ENCODE data around the gene SC5D.

The SC5D gene

DNA sequence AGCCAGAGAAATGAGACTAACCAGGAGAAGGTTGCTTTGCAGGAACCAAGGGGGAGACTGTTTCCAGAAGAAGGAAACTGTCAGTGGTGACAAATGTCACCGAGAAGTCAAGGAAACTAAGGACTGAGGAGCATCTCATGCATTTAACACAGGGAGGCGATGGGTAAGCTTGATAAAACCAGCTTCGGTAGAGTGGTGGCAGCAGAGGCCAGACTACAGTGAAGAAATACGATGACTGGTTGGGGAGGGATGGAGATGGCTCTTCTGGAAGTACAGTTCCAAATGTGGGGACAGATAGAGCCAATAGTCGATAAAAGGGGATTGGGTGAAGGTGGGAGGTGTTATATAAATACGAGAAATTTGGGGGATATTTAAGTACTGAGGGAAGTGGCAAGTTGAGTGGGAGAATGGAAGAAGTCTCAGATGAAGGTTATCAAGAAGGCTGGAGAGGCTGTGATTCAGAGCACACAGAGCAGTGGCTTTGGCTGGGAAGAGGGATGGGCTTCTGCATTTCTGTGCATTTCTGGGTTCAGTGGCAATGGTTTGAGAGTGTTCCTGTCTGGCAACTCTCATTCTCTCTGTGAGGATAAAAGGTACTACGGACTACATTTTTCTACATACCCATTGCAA lies 29.2 kb downstream of the SC5D start:
- H3K9me3 ChIP-seq (ENCODE audit: insufficient read depth, low read length) = no peaks in the 10 kb centered on the region
- no peak overlapping the region for H3K4me3 ChIP-seq (ENCODE audit: insufficient read length, low read depth)
- H3K27me3 ChIP-seq (ENCODE audit: insufficient read depth, insufficient read length) = no peaks in the 10 kb centered on the region
- no peaks in the 10 kb centered on the region for H3K36me3 ChIP-seq (ENCODE audit: insufficient read depth, insufficient read length, low read length)
- no peak overlapping the region for H3K9ac ChIP-seq (ENCODE audit: insufficient read length, low read depth)
- peak; percentile 33 for DNase-seq (ENCODE audit: low read depth, low spot score)
- TF ChIP-seq SUZ12 (IDR thresholded peaks at IDR 0.05; ENCODE audit: extremely low read depth, insufficient read depth, insufficient read length) = no peak
- no peak for TF ChIP-seq ZNF274 (IDR thresholded peaks at IDR 0.05; ENCODE audit: low read depth, low read length)
- no peak for TF ChIP-seq YY1 (IDR thresholded peaks at IDR 0.05; ENCODE audit: insufficient read depth, insufficient read length)
- no peaks in the 10 kb centered on the region for H3K4me1 ChIP-seq (ENCODE audit: insufficient read depth, insufficient read length)

- Histone ChIP-seq H3K4me3 (ENCODE audit: insufficient read length, low read depth) (no peak overlapping the region), H3K9me3 (ENCODE audit: insufficient read depth, low read length) (no peaks in the 10 kb centered on the region), H3K36me3 (ENCODE audit: insufficient read depth, insufficient read length, low read length) (no peaks in the 10 kb centered on the region), H3K4me1 (ENCODE audit: insufficient read depth, insufficient read length) (no peaks in the 10 kb centered on the region), H3K9ac (ENCODE audit: insufficient read length, low read depth) (no peak overlapping the region), H3K27me3 (ENCODE audit: insufficient read depth, insufficient read length) (no peaks in the 10 kb centered on the region)
- DNase-seq (ENCODE audit: low read depth, low spot score) = no peak
- TF ChIP-seq YY1 (IDR thresholded peaks at IDR 0.05; ENCODE audit: insufficient read depth, insufficient read length) (no peak), SUZ12 (IDR thresholded peaks at IDR 0.05; ENCODE audit: extremely low read depth, insufficient read depth, insufficient read length) (no peak), ZNF274 (IDR thresholded peaks at IDR 0.05; ENCODE audit: low read depth, low read length) (no peak)
Measured at GRCh38 chr11:121323046-121323607, 30.6 kb downstream of the SC5D start.

GRCh38 chr11:121326230-121326629 lies 33.7 kb downstream of the SC5D start:
- no peaks in the 10 kb centered on the region for H3K4me1 ChIP-seq (ENCODE audit: insufficient read depth, insufficient read length)
- TF ChIP-seq SUZ12 (IDR thresholded peaks at IDR 0.05; ENCODE audit: extremely low read depth, insufficient read depth, insufficient read length) (no peak), YY1 (IDR thresholded peaks at IDR 0.05; ENCODE audit: insufficient read depth, insufficient read length) (no peak), ZNF274 (IDR thresholded peaks at IDR 0.05; ENCODE audit: low read depth, low read length) (no peak)

DNA sequence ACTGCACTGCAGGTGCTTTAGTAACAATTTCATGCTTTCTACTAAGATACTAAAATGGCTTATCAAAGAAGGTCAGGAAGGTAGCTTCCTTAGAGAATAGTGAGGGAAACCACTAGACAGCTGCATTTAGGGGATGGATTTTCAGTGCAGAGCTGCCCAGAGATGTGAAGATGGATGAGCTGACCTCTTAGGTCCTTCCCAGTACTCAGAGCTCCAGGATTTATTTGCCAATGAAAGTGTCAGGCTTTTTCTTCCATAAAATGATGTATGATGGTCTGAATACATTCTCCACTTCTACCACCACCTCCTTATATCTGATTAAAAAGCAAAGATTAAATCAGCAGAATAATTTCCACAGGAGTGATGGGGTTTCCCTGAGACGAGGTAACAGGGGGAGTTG lies 35.0 kb downstream of the SC5D start:
- no peak for TF ChIP-seq YY1 (IDR thresholded peaks at IDR 0.05; ENCODE audit: insufficient read depth, insufficient read length)
- TF ChIP-seq SUZ12 (IDR thresholded peaks at IDR 0.05; ENCODE audit: extremely low read depth, insufficient read depth, insufficient read length) = no peak
- TF ChIP-seq ZNF274 (IDR thresholded peaks at IDR 0.05; ENCODE audit: low read depth, low read length) = no peak
- Histone ChIP-seq H3K9me3 (ENCODE audit: insufficient read depth, low read length) (no peaks in the 10 kb centered on the region), H3K27me3 (ENCODE audit: insufficient read depth, insufficient read length) (no peaks in the 10 kb centered on the region), H3K36me3 (ENCODE audit: insufficient read depth, insufficient read length, low read length) (no peaks in the 10 kb centered on the region), H3K9ac (ENCODE audit: insufficient read length, low read depth) (no peak overlapping the region), H3K4me1 (ENCODE audit: insufficient read depth, insufficient read length) (no peaks in the 10 kb centered on the region), H3K4me3 (ENCODE audit: insufficient read length, low read depth) (no peak overlapping the region)
- no peak for DNase-seq (ENCODE audit: low read depth, low spot score)

More at GRCh38 chr11:121326230-121326629, 33.7 kb downstream of the SC5D start:
- Histone ChIP-seq H3K9me3 (ENCODE audit: insufficient read depth, low read length) (no peaks in the 10 kb centered on the region), H3K36me3 (ENCODE audit: insufficient read depth, insufficient read length, low read length) (no peaks in the 10 kb centered on the region), H3K27me3 (ENCODE audit: insufficient read depth, insufficient read length) (no peaks in the 10 kb centered on the region), H3K9ac (ENCODE audit: insufficient read length, low read depth) (no peak overlapping the region), H3K4me3 (ENCODE audit: insufficient read length, low read depth) (no peak overlapping the region)
- no peak for DNase-seq (ENCODE audit: low read depth, low spot score)

GRCh38 chr11:121328176-121328966 lies 35.8 kb downstream of the SC5D start:
- no peak for DNase-seq (ENCODE audit: low read depth, low spot score)
- Histone ChIP-seq H3K27me3 (ENCODE audit: insufficient read depth, insufficient read length) (no peaks in the 10 kb centered on the region), H3K4me3 (ENCODE audit: insufficient read length, low read depth) (no peak overlapping the region), H3K36me3 (ENCODE audit: insufficient read depth, insufficient read length, low read length) (no peaks in the 10 kb centered on the region), H3K4me1 (ENCODE audit: insufficient read depth, insufficient read length) (no peaks in the 10 kb centered on the region), H3K9me3 (ENCODE audit: insufficient read depth, low read length) (no peaks in the 10 kb centered on the region), H3K9ac (ENCODE audit: insufficient read length, low read depth) (no peak overlapping the region)
- TF ChIP-seq SUZ12 (IDR thresholded peaks at IDR 0.05; ENCODE audit: extremely low read depth, insufficient read depth, insufficient read length) (no peak), YY1 (IDR thresholded peaks at IDR 0.05; ENCODE audit: insufficient read depth, insufficient read length) (no peak), ZNF274 (IDR thresholded peaks at IDR 0.05; ENCODE audit: low read depth, low read length) (no peak)

GRCh38 chr11:121328967-121329679 lies 36.6 kb downstream of the SC5D start:
- no peak overlapping the region for H3K4me3 ChIP-seq (ENCODE audit: insufficient read length, low read depth)
- TF ChIP-seq SUZ12 (IDR thresholded peaks at IDR 0.05; ENCODE audit: extremely low read depth, insufficient read depth, insufficient read length) = no peak
- no peak for TF ChIP-seq YY1 (IDR thresholded peaks at IDR 0.05; ENCODE audit: insufficient read depth, insufficient read length)
- no peak for TF ChIP-seq ZNF274 (IDR thresholded peaks at IDR 0.05; ENCODE audit: low read depth, low read length)
- H3K27me3 ChIP-seq (ENCODE audit: insufficient read depth, insufficient read length) = no peaks in the 10 kb centered on the region
- H3K9me3 ChIP-seq (ENCODE audit: insufficient read depth, low read length) = no peaks in the 10 kb centered on the region
- DNase-seq (ENCODE audit: low read depth, low spot score) = no peak
- no peaks in the 10 kb centered on the region for H3K4me1 ChIP-seq (ENCODE audit: insufficient read depth, insufficient read length)
- H3K9ac ChIP-seq (ENCODE audit: insufficient read length, low read depth) = no peak overlapping the region
- H3K36me3 ChIP-seq (ENCODE audit: insufficient read depth, insufficient read length, low read length) = no peaks in the 10 kb centered on the region

All from NT2/D1 (cell line).